Heart right ventricle (tissue), 16 donors: ENCODE measurements around the gene CFAP54. TPM values are rescaled to one million over a fixed set of nuclear protein-coding genes. Genes with fewer than 3 reads are reported as not detected.

Source experiments
- ATAC-seq, 8 donors: fragments of 200-7000 bp; cut with Tn5 transposase; one replicate each; pipeline ENCODE4 v1.9.1; 2020; ENCODE audit warnings: mild to moderate bottlenecking in 8 of 8, moderate library complexity in 8 of 8, moderate number of reproducible peaks in 1 of 8
- DNase-seq, 2 donors: peaks; one replicate each; pipeline ENCODE4 v3.0.0-alpha.2; 2020
- H3K27ac ChIP-seq, 10 donors: fragments of 200-600 bp; sonication (generic) in 2 of 10; one replicate each; pipeline versions ENCODE4 v1.5.0 to v1.8.0; 2020 to 2022; ENCODE audit warnings: mild to moderate bottlenecking in 3 of 10
- H3K27me3 ChIP-seq, 7 donors: fragments of 200-600 bp; one replicate each; pipeline ENCODE4 v1.8.0; 2021 to 2022; ENCODE audit warnings: mild to moderate bottlenecking in 2 of 7
- H3K36me3 ChIP-seq, 9 donors: fragments of 200-600 bp; sonication (generic) in 1 of 9; one replicate each; pipeline versions ENCODE4 v1.5.0 to v1.8.0; 2020 to 2022; ENCODE audit warnings: mild to moderate bottlenecking in 2 of 9
- H3K4me1 ChIP-seq, 9 donors: fragments of 200-600 bp; sonication (generic) in 1 of 9; one replicate each; pipeline versions ENCODE4 v1.5.0 to v1.8.0; 2020 to 2022; ENCODE audit warnings: mild to moderate bottlenecking in 4 of 9
- H3K4me3 ChIP-seq, 10 donors: fragments of 200-600 bp; sonication (generic) in 2 of 10; one replicate each; pipeline versions ENCODE4 v1.5.0 to v1.8.0; 2020 to 2022; ENCODE audit warnings: mild to moderate bottlenecking in 7 of 10, moderate library complexity in 2 of 10
- H3K9me3 ChIP-seq, 11 donors: fragments of 200-600 bp in 10 of 11; sonication (generic) in 2 of 11; one replicate each; pipeline versions ENCODE4 v1.5.0 to v1.8.0; 2013 to 2022; ENCODE audit warnings: mild to moderate bottlenecking in 2 of 11, control low read depth in 1 of 11, moderate library complexity in 1 of 11
- WGBS, 2 donors: extraction: QIAGEN DNeasy Blood & Tissue Kit; methylation state at CpG; one replicate each; pipeline ENCODE4 v1.1.7; 2013; ENCODE audit warnings: inconsistent platforms in 1 of 2; 5-methylcytosine and 5-hydroxymethylcytosine counted together
- intact Hi-C, 10 donors: fragments of 100-400 bp; cut with DNase I; formaldehyde crosslinking; loops; one replicate each; pipeline versions ENCODE4 v1.11.1 to v1.14.2; 2022
- polyA plus RNA-seq, 2 donors: library from polyadenylated mRNA; stranded (reverse); fragments of 200-250 nt; gene quantifications; one replicate each; pipeline ENCODE4 v1.2.3, GENCODE V29; 2013
- total RNA-seq, 10 donors: library from RNA; stranded (reverse); fragmentation: NEBNext Ultra II Directional in 3 of 10; extraction: Animal tissue kit (Norgen Biotek cat#: 25700) in 3 of 10; gene quantifications; one replicate each; pipeline versions ENCODE4 v1.2.1 to v1.2.4, GENCODE V29; 2021 to 2023
- TF ChIP-seq, protein P1 (sequence below), 9 donors: fragments of 200-600 bp; sonication (generic) in 2 of 9; IDR thresholded peaks; one replicate each; pipeline versions ENCODE4 v1.5.0 to v1.8.0; 2021 to 2022; ENCODE audit warnings: antibody characterized with exemption in 9 of 9, mild to moderate bottlenecking in 5 of 9, moderate library complexity in 1 of 9
- donor health status: Arrhythmogenic right ventricular cardiomyopathy.
- donor health status: ischemic (EF 13 %, LVEDD 7.1; RV severe dilation, severe dysfunction).
- donor health status: healthy with polysubstance abuse.
- donor health status: DM: no; HTN: yes; CAD: no.
- donor health status: DM: no; HTN: no; CAD: no.
- donor health status: ischemic (EF 25% LVEDD 6.9; RV normal size, moderate dysfunction).
- donor health status: ischemic (EF 25% LVEDD 5.7; RV mildly dilated, moderate dysfunction).
- donor health status: healthy.
- donor health status: DM: yes; HTN: yes; CAD: no.
- donor health status: Ischemic cardiomyopathy.
- donor health status: ischemic (EF 35%, LVEDD 5.7; RV mildly dilated, moderate dysfunction).
- donor health status: nonischemic (EF 11% LVEDD 7.7; RV severe dilation, severe dysfunction).
- donor health status: DM: yes; HTN: yes; CAD: no.
- donor health status: PGD.
- donor health status: ischemic (EF 29% LVEDD 5.4; RV normal size, mild dysfunction).
- donor health status: nonischemic (EF 23%, LVEDD 6.1; RV moderate dilation, normal function).

Gene CFAP54
- total and polyA plus RNA-seq, 12 donors, result 0.07 to 0.35 (median 0.21) TPM; not detected in 2

DNA sequence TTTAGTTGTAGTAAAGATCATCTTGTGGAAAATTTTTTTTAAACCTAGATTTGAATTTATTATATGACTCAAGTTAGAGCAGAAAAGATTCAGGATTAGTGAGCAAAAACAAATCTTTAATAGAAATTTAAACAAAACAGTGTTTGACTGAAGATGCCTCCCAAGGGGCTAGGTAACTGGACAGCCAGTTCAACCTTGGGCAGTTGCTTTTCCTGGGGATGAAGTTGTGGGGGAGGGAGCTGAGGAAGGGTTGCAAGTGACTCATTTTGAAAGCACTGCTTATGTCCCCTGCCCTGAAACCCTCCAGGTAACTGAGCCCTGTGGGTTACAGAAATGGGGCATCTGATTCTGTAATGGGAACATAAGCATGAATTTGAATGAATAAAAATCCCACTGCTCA is 13.1 kb downstream of the CFAP54 start:
- Histone ChIP-seq H3K27me3 (no peaks in the 10 kb centered on the region), H3K27ac (peak overlapping the region in 9 of 10 donors; percentile 42 to 88 (median 77)), H3K4me1 (peaks cover 4 to 36% (median 21%) of the 10 kb centered on the region in 9 donors), H3K36me3 (no peaks in the 10 kb centered on the region), H3K9me3 (no peaks in the 10 kb centered on the region), H3K4me3 (no peak overlapping the region)
- TF ChIP-seq, protein P1, sequence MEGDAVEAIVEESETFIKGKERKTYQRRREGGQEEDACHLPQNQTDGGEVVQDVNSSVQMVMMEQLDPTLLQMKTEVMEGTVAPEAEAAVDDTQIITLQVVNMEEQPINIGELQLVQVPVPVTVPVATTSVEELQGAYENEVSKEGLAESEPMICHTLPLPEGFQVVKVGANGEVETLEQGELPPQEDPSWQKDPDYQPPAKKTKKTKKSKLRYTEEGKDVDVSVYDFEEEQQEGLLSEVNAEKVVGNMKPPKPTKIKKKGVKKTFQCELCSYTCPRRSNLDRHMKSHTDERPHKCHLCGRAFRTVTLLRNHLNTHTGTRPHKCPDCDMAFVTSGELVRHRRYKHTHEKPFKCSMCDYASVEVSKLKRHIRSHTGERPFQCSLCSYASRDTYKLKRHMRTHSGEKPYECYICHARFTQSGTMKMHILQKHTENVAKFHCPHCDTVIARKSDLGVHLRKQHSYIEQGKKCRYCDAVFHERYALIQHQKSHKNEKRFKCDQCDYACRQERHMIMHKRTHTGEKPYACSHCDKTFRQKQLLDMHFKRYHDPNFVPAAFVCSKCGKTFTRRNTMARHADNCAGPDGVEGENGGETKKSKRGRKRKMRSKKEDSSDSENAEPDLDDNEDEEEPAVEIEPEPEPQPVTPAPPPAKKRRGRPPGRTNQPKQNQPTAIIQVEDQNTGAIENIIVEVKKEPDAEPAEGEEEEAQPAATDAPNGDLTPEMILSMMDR (IDR thresholded peaks at IDR 0.05), result no peak
- peak in 1 of 8 donors; percentile 38 for ATAC-seq
- no peak for DNase-seq
- intact Hi-C loops, result loop anchor here in 6 of 10 donors (5.0 to 10.0 kb wide), 7 partner anchors 98 to 440 kb away; partner anchors contain the start of gene CDK17 (in 2 of the 6)

DNA sequence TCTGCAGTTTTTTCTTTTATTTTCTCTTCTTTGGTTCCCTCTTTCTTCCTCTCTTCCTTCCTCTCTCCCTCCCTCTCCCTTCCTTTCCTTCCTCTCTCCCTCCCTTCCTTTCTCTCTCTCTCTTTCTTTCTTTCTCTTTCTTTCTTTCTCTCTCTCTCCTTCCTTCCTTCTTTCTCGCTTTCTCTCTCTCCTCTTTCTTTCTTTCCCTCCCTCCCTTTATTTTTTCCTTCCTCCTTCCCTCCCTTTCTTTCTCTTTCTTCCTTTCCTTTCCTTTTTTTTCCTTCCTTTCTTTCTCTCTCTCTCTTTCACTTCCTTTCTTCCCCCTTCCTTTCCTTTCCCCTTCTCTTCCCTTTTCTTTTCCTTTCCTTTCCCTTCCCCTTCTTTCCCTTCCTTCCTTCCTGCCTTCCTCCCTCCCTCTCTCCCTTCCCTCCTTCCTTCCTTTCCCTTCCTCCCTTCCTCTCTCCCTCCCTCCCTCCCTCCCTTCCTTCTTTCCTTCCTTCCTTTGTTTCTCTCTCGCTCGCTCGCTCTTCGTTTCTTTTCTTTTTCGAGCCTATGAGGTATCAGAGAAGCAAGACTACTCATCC is 13.7 kb downstream of the CFAP54 start:
- TF ChIP-seq, protein P1 (IDR thresholded peaks at IDR 0.05), result no peak
- Histone ChIP-seq H3K4me1 (peaks cover 4 to 36% (median 21%) of the 10 kb centered on the region in 9 donors), H3K36me3 (no peaks in the 10 kb centered on the region), H3K4me3 (no peak overlapping the region), H3K27ac (peak overlapping the region in 9 of 10 donors; percentile 42 to 88 (median 77)), H3K9me3 (no peaks in the 10 kb centered on the region), H3K27me3 (no peaks in the 10 kb centered on the region)
- DNase-seq (no peak), ATAC-seq (no peak)
- intact Hi-C loops, result loop anchor here in 6 of 10 donors (5.0 to 10.0 kb wide), 7 partner anchors 98 to 441 kb away; partner anchors contain the start of gene CDK17 (in 2 of the 6)
- 67 to 75% methylated on average over 6 of the region's 6 CpGs for WGBS, 2 donors

DNA sequence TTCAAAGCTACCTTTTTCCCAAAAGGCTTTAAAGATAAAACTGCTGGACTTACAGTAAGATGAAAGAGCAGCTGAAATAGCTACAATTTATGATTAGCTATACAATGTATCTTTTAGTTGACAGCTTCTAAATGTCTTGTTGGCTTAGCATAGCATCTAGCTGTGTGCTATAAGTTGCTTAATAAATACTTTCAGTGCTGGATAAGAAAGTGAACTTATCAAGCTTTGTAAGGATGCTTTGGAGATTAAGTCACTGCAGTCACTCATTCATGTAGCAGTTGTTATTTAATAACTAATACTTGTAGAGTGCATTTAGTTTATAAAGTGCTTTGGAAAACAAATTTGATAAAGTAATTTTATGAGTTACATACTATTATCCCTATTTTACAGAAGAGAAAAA is 14.6 kb downstream of the CFAP54 start:
- H3K27ac ChIP-seq, result peak overlapping the region in 4 of 10 donors; percentile 12 to 88 (median 84)
- H3K4me3 ChIP-seq, result no peak overlapping the region
- no peaks in the 10 kb centered on the region for H3K27me3 ChIP-seq
- no peak for DNase-seq
- TF ChIP-seq, protein P1 (IDR thresholded peaks at IDR 0.05), result no peak
- no peak for ATAC-seq
- H3K36me3 ChIP-seq, result no peaks in the 10 kb centered on the region
- H3K9me3 ChIP-seq, result no peaks in the 10 kb centered on the region
- peaks cover 4 to 36% (median 21%) of the 10 kb centered on the region in 9 donors for H3K4me1 ChIP-seq
- intact Hi-C loops, result loop anchor here in 6 of 10 donors (5.0 to 10.0 kb wide), 7 partner anchors 99 to 442 kb away; partner anchors contain the start of gene CDK17 (in 2 of the 6)

DNA sequence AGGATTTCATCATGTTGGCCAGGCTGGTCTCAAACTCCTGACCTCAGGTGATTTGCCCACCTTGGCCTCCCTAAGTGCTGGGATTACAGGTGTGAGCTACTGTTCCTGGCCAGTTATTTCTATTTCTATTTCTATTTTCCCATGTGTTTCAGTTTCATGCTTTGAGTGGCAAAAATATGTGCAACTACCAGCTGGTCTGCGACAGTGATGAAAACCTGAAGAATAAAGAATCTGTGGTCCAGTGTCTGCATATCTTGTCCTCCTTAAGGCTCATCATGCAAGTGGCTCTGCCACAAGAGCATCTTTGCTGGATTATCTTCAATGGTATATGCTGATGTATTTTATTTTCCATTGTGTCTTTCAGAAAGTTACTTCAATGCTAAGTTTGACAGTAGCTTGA is 17.4 kb downstream of the CFAP54 start:
- H3K27ac ChIP-seq, result no peak overlapping the region
- peaks cover 0 to 31% (median 17%) of the 10 kb centered on the region in 9 donors for H3K4me1 ChIP-seq
- TF ChIP-seq, protein P1 (IDR thresholded peaks at IDR 0.05), result no peak
- H3K9me3 ChIP-seq, result no peaks in the 10 kb centered on the region
- DNase-seq (no peak), ATAC-seq (no peak)
- H3K27me3 ChIP-seq, result no peaks in the 10 kb centered on the region
- intact Hi-C loops, result loop anchor here in 3 of 10 donors (10.0 kb wide), 4 partner anchors 102 to 302 kb away; partner anchors contain the start of gene CDK17 (in 1 of the 3)
- H3K36me3 ChIP-seq, result no peaks in the 10 kb centered on the region
- no peak overlapping the region for H3K4me3 ChIP-seq
- 94 to 97% methylated on average over 1 of the region's 1 CpG for WGBS, 2 donors
